Tibial artery (tissue), 4 donors: ENCODE data around the gene YBX1.

Experiments
- DNase-seq, 2 donors: peaks; one replicate each; pipeline ENCODE4 v3.0.0-alpha.2; 2019
- H3K27ac ChIP-seq, 2 donors: fragments of 200-600 bp; sonication (generic) in 1 of 2; 1 replicate in 1 of 2; 2 replicates in 1 of 2; pipeline ENCODE4 v1.5.1; 2018 to 2019; ENCODE audit warnings: mild to moderate bottlenecking in 1 of 2
- H3K27me3 ChIP-seq, 2 donors: fragments of 200-600 bp; sonication (generic) in 1 of 2; one replicate each; pipeline versions ENCODE4 v1.5.1 to v1.6.0; 2016 to 2019
- H3K36me3 ChIP-seq, 3 donors: fragments of 200-600 bp; sonication (generic) in 2 of 3; one replicate each; pipeline ENCODE4 v1.5.1; 2016 to 2019; ENCODE audit warnings: mild to moderate bottlenecking in 2 of 3
- H3K4me1 ChIP-seq, 4 donors: fragments of 200-600 bp; sonication (generic) in 2 of 4; 1 replicate in 3 of 4; 2 replicates in 1 of 4; pipeline ENCODE4 v1.5.1; 2016 to 2019
- H3K4me3 ChIP-seq, 2 donors: fragments of 200-600 bp; sonication (generic) in 1 of 2; 1 replicate in 1 of 2; 2 replicates in 1 of 2; pipeline ENCODE4 v1.5.1; 2018 to 2019; ENCODE audit warnings: mild to moderate bottlenecking in 2 of 2
- H3K9me3 ChIP-seq, 3 donors: fragments of 200-600 bp; sonication (generic) in 1 of 3; one replicate each; pipeline ENCODE4 v1.5.1; 2016 to 2019
- intact Hi-C: fragments of 100-400 bp; cut with DNase I; formaldehyde crosslinking; loops from one replicate; pipeline ENCODE4 v1.15.0; 2023; ENCODE audit warnings: low total_unique reads
- TF ChIP-seq, protein P1 (sequence below), 2 experiments: fragments of 200-600 bp in 1 of 2; fragments of 450-650 bp in 1 of 2; IDR thresholded peaks; one replicate each; pipeline ENCODE4 v1.5.1; 2017 to 2019; ENCODE audit warnings: antibody characterized with exemption in 2 of 2, mild to moderate bottlenecking in 1 of 2, moderate library complexity in 1 of 2

Gene YBX1

GRCh38 chr1:42681741-42682483 is at the start of gene YBX1:
Gene YBX1, plus strand, starts transcription at chr1:42682418. Its CDS starts 148 bp downstream, at chr1:42682566.
- Histone ChIP-seq H3K9me3 (no peaks in the 10 kb centered on the region), H3K4me1 (peaks cover 0 to 54% (median 40%) of the 10 kb centered on the region in 4 donors), H3K4me3 (peak within 1 kb of the TSS; percentile 88 to 96), H3K36me3 (peaks cover 0 to 2% (median 0%) of the 10 kb centered on the region in 3 donors), H3K27ac (peak within 1 kb of the TSS; percentile 91 to 92), H3K27me3 (no peaks in the 10 kb centered on the region)
- DNase-seq = peak; percentile 98
- TF ChIP-seq, protein P1, sequence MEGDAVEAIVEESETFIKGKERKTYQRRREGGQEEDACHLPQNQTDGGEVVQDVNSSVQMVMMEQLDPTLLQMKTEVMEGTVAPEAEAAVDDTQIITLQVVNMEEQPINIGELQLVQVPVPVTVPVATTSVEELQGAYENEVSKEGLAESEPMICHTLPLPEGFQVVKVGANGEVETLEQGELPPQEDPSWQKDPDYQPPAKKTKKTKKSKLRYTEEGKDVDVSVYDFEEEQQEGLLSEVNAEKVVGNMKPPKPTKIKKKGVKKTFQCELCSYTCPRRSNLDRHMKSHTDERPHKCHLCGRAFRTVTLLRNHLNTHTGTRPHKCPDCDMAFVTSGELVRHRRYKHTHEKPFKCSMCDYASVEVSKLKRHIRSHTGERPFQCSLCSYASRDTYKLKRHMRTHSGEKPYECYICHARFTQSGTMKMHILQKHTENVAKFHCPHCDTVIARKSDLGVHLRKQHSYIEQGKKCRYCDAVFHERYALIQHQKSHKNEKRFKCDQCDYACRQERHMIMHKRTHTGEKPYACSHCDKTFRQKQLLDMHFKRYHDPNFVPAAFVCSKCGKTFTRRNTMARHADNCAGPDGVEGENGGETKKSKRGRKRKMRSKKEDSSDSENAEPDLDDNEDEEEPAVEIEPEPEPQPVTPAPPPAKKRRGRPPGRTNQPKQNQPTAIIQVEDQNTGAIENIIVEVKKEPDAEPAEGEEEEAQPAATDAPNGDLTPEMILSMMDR (IDR thresholded peaks at IDR 0.05) = no peak
- intact Hi-C loops = loop anchor here (2.0 to 10.0 kb wide), 4 partner anchors 75 to 225 kb away; partner anchors contain the start of genes ERMAP, PPCS, SVBP and ZMYND12

GRCh38 chr1:42639116-42639515 is 43.1 kb upstream of the YBX1 start:
- H3K36me3 ChIP-seq = peaks cover 0 to 8% (median 0%) of the 10 kb centered on the region in 3 donors
- TF ChIP-seq, protein P1 (IDR thresholded peaks at IDR 0.05) = no peak
- DNase-seq = no peak
- H3K4me3 ChIP-seq = no peak overlapping the region
- H3K27me3 ChIP-seq = no peaks in the 10 kb centered on the region
- no peak overlapping the region for H3K27ac ChIP-seq
- H3K4me1 ChIP-seq = no peaks in the 10 kb centered on the region
- H3K9me3 ChIP-seq = no peaks in the 10 kb centered on the region
- intact Hi-C loops = no loop called here

DNA sequence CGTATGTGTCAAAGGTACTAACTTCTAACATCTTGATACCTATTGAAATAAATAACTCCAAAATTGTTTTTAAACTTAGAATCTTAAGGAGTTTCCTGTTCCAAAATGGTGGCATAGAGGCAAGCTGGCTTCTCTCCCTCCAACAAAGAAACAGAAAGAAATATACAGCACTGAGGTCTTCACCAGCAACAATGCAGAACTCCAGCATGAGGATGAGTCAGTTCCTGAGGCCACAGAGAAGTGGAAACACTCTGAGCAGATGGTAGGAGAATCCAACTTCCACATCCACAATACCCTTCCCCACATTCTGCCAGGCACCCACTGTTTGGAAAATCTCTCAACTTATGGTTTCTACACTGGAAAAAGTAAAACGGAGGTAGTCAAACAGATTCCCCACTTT is 36.2 kb upstream of the YBX1 start:
- Histone ChIP-seq H3K4me1 (no peaks in the 10 kb centered on the region), H3K27ac (no peak overlapping the region), H3K9me3 (no peaks in the 10 kb centered on the region), H3K4me3 (no peak overlapping the region), H3K36me3 (peaks cover 0 to 30% (median 8%) of the 10 kb centered on the region in 3 donors), H3K27me3 (no peaks in the 10 kb centered on the region)
- no peak for DNase-seq
- TF ChIP-seq, protein P1 (IDR thresholded peaks at IDR 0.05) = no peak
- intact Hi-C loops = no loop called here

DNA sequence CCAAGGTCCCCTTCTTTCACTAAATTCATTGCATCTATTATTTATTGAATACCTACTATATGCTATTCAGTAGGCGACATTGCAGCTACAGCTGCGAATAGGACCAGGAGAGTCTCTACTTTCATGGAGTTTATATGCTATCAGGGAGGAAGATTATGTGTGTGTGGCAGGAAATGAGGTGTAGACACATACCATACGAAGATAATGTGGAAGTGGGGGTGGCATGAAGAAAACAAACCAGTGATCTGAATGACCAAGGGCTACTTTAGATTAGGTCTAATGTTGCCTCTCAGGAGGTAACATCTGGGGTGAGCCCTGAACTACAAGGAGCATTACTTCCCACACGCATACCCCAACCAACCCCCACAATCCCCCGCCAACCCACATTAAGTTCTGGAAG is 25.0 kb upstream of the YBX1 start:
- Histone ChIP-seq H3K9me3 (no peaks in the 10 kb centered on the region), H3K4me3 (peak overlapping the region in 1 of 2 donors; percentile 75), H3K27me3 (no peaks in the 10 kb centered on the region), H3K4me1 (peaks cover 0 to 21% (median 14%) of the 10 kb centered on the region in 4 donors), H3K27ac (peak overlapping the region; percentile 85 to 91), H3K36me3 (peaks cover 0 to 22% (median 7%) of the 10 kb centered on the region in 3 donors)
- intact Hi-C loops = no loop called here
- TF ChIP-seq, protein P1 (IDR thresholded peaks at IDR 0.05) = no peak
- DNase-seq = no peak

DNA sequence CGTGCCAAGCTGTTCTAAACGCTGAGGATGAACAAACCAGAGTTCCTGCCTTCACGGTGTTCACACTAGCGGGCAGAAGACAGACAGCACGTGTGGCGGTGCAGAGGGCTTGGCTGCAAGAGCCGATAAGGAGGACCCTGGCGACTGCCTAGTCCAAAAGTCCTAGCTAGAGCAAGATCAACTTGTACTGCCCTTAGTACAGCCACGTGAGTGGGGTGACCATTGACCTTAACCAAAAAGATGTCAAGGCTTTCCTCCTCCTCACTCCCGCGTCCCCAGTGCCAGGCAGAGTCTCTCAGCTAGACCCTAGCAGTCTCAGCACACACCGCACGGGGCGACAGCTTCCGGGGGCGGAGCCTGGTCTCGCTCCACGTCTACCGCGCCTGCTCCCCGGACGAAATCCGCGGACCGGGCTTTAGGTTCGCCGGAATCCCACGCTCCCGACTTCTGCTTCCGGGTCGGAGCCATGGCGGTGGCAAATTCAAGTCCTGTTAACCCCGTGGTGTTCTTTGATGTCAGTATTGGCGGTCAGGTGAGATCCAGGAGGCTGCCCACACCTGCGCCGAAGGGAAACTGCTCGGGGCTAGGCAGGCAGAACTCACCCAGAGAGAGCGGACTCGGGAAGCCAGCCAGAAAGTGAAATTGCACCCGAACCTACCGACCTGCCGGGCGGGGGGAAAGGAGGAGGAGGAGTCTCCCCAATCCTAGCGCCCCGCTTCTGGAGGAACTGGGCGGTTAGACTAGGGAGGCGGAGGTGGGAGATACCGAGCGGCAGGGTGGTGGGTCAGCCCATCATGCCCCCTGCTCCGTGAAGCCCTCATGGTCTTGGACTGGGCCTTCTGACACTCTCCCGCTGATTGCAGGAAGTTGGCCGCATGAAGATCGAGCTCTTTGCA is 24.0 kb upstream of the YBX1 start, which contains the start of gene PPIH:
Gene PPIH, plus strand, starts transcription at position 443 of the 896 bp plus-strand sequence. Its CDS starts 24 bp downstream, at position 467.
- H3K27ac ChIP-seq = peak within 1 kb of the TSS; percentile 85 to 91
- H3K27me3 ChIP-seq = no peaks in the 10 kb centered on the region
- peak; percentile 92 to 96 for DNase-seq
- intact Hi-C loops = no loop called here
- peaks cover 0 to 21% (median 14%) of the 10 kb centered on the region in 4 donors for H3K4me1 ChIP-seq
- no peaks in the 10 kb centered on the region for H3K9me3 ChIP-seq
- TF ChIP-seq, protein P1 (IDR thresholded peaks at IDR 0.05) = peak; percentile 38 to 53
- peaks cover 0 to 26% (median 7%) of the 10 kb centered on the region in 3 donors for H3K36me3 ChIP-seq
- H3K4me3 ChIP-seq = peak within 1 kb of the TSS; percentile 75 to 84
